ELR (cell line): Measurements from ENCODE around the gene INAFM1.
A peak's percentile ranks its signal among the peaks of the same experiment; 100 is the strongest.
"Not testable (repeated sequence)": the region's sequence is repeated elsewhere in the genome, so short reads cannot be mapped to it uniquely, and the experiment has no call there.

Source experiments
- DNase-seq: peaks from one replicate; pipeline ENCODE4 v3.0.0-alpha.2; 2015; ENCODE audit warnings: low read depth

INAFM1 gene

GRCh38 chr19:47268028-47268427 is 6.7 kb upstream of the INAFM1 start:
- DNase-seq: no peak

GRCh38 chr19:47269596-47269995 is 5.1 kb upstream of the INAFM1 start:
- DNase-seq: no peak

- no peak for DNase-seq
These were observed 4.3 kb upstream of the INAFM1 start for GRCh38 chr19:47270408-47270807.

- DNase-seq: no peak
These were observed 2.7 kb upstream of the INAFM1 start for GRCh38 chr19:47271949-47272348.

- DNase-seq: peak; percentile 11
These were observed 2.0 kb upstream of the INAFM1 start for GRCh38 chr19:47272448-47273312.

- peak; percentile 92 for DNase-seq
These were observed 1.2 kb upstream of the INAFM1 start for GRCh38 chr19:47273313-47274070.

- peak; percentile 22 for DNase-seq
These were observed 441 bp downstream of the INAFM1 start for GRCh38 chr19:47274891-47275761.

GRCh38 chr19:47275791-47276461 is 1.2 kb downstream of the INAFM1 start:
- DNase-seq: peak; percentile 42

- not testable (repeated sequence) for DNase-seq
These were observed 1.8 kb downstream of the INAFM1 start for GRCh38 chr19:47276513-47276912.

GRCh38 chr19:47280183-47280797 is 5.6 kb downstream of the INAFM1 start:
- peak; percentile 56 for DNase-seq

- no peak for DNase-seq
These were observed 8.8 kb downstream of the INAFM1 start for GRCh38 chr19:47283405-47284059.

GRCh38 chr19:47284324-47284899 is 9.7 kb downstream of the INAFM1 start:
- DNase-seq: peak; percentile 71

GRCh38 chr19:47296036-47296435 is 21.4 kb downstream of the INAFM1 start:
- DNase-seq: peak; percentile 88

- DNase-seq: not testable (repeated sequence)
These were observed 26.2 kb downstream of the INAFM1 start for GRCh38 chr19:47300867-47301266.

- DNase-seq: no peak
These were observed 27.6 kb downstream of the INAFM1 start for GRCh38 chr19:47302249-47302648.

- no peak for DNase-seq
These were observed 29.3 kb downstream of the INAFM1 start for GRCh38 chr19:47303966-47304365.

GRCh38 chr19:47305309-47305751 is 30.6 kb downstream of the INAFM1 start:
- DNase-seq: peak; percentile 87

- no peak for DNase-seq
These were observed 31.6 kb downstream of the INAFM1 start for GRCh38 chr19:47306303-47306702.

GRCh38 chr19:47309038-47309437 is 34.4 kb downstream of the INAFM1 start:
- no peak for DNase-seq

- DNase-seq: peak; percentile 18
These were observed 34.9 kb downstream of the INAFM1 start, which contains the start of gene C5AR1 for GRCh38 chr19:47309608-47310007. TSS of gene C5AR1 (plus strand) at chr19:47309861. CDS start at chr19:47309896, 35 bp downstream.
